22Rv1 (cell line): Measurements from ENCODE around the gene SLAMF8.

Experiments used
- H3K27ac ChIP-seq: fragments of 450-650 bp; 2 replicates; pipeline ENCODE4 v1.5.1; 2017
- ZFX ChIP-seq: fragments of 450-650 bp; IDR thresholded peaks from 2 replicates; pipeline ENCODE4 v1.6.1; 2017; ENCODE audit warnings: antibody characterized with exemption, borderline replicate concordance
- TF ChIP-seq, protein P1 (sequence below): fragments of 450-650 bp; IDR thresholded peaks from 2 replicates; pipeline ENCODE4 v1.5.1; 2017; ENCODE audit warnings: mild to moderate bottlenecking

SLAMF8 gene

GRCh38 chr1:159862557-159862956, 35.9 kb downstream of the SLAMF8 start, which contains the start of gene VSIG8:
VSIG8 (minus strand) TSS chr1:159862657; CDS start chr1:159862521, 136 bp downstream.
- TF ChIP-seq, protein P1, sequence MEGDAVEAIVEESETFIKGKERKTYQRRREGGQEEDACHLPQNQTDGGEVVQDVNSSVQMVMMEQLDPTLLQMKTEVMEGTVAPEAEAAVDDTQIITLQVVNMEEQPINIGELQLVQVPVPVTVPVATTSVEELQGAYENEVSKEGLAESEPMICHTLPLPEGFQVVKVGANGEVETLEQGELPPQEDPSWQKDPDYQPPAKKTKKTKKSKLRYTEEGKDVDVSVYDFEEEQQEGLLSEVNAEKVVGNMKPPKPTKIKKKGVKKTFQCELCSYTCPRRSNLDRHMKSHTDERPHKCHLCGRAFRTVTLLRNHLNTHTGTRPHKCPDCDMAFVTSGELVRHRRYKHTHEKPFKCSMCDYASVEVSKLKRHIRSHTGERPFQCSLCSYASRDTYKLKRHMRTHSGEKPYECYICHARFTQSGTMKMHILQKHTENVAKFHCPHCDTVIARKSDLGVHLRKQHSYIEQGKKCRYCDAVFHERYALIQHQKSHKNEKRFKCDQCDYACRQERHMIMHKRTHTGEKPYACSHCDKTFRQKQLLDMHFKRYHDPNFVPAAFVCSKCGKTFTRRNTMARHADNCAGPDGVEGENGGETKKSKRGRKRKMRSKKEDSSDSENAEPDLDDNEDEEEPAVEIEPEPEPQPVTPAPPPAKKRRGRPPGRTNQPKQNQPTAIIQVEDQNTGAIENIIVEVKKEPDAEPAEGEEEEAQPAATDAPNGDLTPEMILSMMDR, result no peak
- TF ChIP-seq ZFX, result no peak
- no peak within 1 kb of the TSS for H3K27ac ChIP-seq

GRCh38 chr1:159864262-159864661, 37.6 kb downstream of the SLAMF8 start:
- TF ChIP-seq, protein P1, result no peak
- no peak for TF ChIP-seq ZFX
- no peak overlapping the region for H3K27ac ChIP-seq

DNA sequence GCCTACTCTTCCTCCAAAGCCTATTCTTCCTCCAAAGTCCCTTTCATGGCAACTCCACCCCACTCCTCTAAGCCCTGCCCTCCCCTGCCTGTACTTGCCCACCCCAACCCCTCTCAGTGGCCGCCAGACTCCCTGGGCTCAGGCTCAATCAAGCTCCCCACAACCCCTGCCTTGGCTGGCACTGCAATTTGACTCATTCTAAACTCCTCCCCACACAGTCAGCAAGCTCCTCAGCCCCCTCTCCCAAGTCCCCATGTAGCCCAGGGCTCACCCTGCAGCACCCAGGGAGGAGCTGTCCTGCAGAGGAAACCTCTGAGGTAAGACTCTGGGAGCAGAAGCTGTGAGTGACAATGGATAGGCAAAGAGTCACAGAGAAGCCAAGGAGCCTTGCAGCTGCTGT, 39.4 kb downstream of the SLAMF8 start:
- H3K27ac ChIP-seq, result no peak overlapping the region
- TF ChIP-seq, protein P1, result no peak
- no peak for TF ChIP-seq ZFX

DNA sequence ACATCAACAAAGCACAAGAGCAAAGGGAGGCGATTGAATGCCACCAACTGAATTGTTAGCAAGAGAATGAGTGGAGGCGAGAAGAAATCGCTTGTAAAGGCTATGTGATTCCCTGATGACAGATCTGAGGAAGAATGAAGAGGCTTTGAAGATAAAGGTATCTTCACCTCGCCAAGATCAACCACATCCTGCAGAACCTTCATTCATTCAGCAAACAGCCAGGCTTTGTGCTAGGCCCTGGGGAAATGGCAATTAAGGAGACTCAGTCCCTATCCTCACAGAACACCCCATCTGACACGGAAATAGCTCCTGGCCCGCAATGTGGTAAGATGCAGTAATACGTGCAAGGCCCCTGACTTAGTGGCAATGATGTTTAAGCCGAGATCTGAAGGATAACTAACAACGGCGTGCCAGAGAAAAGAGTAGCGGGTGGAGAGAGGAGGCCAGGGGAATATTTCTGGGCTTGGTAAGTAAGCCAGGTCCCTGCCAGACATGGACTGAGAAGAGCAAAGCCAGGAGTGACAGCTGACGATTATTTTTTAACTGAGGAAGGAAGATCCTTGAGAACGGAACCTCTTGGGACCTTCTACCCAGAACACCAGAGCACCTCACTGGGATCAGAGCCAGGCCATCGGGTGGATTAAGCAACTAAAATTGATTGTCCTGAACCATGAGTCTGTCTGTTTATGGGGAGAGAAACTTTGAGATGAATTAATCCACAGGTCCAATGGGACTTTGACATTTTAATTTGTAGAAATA, 40.4 kb downstream of the SLAMF8 start:
- TF ChIP-seq ZFX, result no peak
- TF ChIP-seq, protein P1, result no peak
- H3K27ac ChIP-seq, result peak overlapping the region; percentile 32

- H3K27ac ChIP-seq, result peak overlapping the region; percentile 32
- TF ChIP-seq, protein P1, result no peak
- no peak for TF ChIP-seq ZFX
These were observed 41.0 kb downstream of the SLAMF8 start for GRCh38 chr1:159867664-159868026.

- no peak for TF ChIP-seq ZFX
- TF ChIP-seq, protein P1, result no peak
These were observed 42.1 kb downstream of the SLAMF8 start for GRCh38 chr1:159868766-159869165.

GRCh38 chr1:159869173-159869572, 42.5 kb downstream of the SLAMF8 start:
- TF ChIP-seq, protein P1, result no peak
- TF ChIP-seq ZFX, result no peak
- no peak overlapping the region for H3K27ac ChIP-seq

More at GRCh38 chr1:159868766-159869165, 42.1 kb downstream of the SLAMF8 start:
- H3K27ac ChIP-seq, result no peak overlapping the region
